GM19397 (cell line): Measurements from ENCODE around the gene SLC47A2.

ENCODE experiments used
- ATAC-seq: cut with Tn5 transposase; IDR thresholded peaks from one replicate; pipeline ENCODE4 v1.9.1; 2021; ENCODE audit warnings: mild to moderate bottlenecking, moderate library complexity; ENCODE audit not compliant: unreplicated experiment

Gene SLC47A2

DNA sequence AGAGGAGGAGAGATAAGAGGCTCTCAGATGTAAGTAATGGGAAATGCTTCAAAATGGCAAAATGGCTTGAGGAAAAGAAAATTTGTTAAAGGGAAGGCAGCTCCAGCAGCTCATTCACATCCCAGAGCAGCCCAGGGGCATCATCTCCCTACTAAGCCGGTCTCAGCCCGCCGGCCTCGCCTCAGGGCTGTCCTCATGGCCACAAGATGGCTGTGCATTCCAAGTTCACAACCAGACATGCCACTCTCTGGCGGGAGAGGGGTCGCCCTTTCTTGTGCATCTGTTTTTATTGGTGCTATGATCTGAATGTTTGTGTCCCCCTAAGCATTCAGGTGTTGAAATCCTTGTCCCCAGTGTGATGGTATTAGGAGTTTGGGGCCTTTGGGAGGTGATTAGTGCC is 13.5 kb upstream of the SLC47A2 start:
- ATAC-seq, result no peak

DNA sequence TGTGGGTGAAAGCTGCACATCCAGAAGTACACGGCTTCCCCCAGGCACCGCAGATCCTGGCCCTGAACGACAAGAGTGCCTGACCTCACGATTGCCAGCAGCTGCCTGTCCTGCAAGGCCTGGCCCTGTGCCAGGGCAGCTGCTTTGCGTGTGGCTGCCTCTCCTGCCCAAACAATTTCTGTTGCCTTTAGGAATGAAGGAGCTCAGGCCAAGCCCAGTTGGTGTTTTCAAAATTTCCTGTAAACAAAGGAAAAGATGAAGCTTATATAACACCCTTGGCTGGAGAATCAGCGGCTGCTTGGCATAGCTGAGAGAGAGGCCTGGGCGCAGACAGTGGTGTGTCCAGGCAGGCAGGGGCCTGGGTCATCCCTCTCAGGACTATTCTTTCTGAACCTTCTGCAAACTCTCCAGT is 11.7 kb upstream of the SLC47A2 start:
- ATAC-seq, result no peak

DNA sequence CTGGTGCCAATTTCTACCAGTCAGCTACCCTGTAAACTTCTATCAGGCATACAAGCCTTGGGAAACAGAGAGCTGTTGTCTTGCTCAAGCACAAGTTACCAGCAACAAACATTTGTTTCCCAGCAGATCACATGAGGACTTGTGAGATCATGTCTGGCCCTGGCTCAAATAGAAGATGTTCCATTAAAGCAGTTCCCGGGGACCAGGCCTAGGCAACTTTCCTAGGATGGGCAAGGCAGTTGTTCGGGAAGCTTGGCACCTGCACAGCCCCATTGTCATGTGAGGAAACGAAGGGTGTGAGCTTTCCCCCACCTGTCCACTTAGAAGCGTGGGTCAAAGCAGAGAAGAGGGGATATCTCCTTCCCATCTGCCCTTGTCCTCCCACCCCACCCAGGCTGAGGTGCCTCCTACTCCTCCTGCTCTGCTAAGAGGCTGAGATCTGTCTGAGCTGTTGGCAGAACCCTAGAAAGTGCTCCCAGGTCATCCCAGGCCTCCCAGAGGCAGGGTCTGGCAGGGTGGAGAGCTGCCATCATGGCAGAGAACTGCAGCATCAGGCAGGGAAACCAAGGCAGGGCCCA is 11.2 kb upstream of the SLC47A2 start:
- no peak for ATAC-seq

DNA sequence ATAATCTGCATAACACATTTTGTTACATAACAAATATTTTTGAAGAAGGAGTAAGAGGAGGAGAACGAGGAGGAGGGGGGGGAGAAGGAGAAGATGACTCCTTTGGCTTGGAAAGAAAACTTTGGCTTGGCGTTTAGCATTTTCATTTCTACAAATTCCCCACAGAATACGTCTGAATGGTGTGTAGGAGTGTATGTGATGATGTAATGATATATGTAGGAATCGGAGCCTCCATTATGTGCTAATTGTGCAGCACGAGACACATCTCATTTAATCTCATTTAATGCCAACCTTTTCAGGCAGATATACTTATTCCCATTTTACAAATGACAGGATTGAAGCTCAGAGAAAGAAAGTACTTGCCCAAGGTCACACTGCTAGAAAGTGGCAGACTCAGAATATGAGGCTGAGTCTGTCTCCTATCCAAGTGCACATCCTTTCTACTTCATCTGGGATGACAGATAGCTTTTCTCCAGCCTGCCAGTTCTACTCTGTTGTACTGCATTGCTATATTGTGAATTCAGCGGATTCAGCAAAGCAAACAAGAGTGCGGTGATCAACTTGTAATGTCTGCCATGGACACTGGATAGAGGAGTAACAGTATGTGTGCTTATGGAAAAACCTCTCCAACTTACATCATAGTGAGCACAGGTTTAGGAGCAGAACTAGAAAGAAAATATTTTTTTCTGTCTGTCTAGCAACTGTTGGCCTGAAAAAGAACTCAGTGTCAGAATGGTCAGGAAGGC is 10.4 kb upstream of the SLC47A2 start:
- ATAC-seq, result no peak

- no peak for ATAC-seq
Observed at GRCh38 chr17:19725486-19725885, 9.1 kb upstream of the SLC47A2 start.

GRCh38 chr17:19724501-19725420 is 8.4 kb upstream of the SLC47A2 start:
- no peak for ATAC-seq

GRCh38 chr17:19723964-19724363 is 7.6 kb upstream of the SLC47A2 start:
- no peak for ATAC-seq

DNA sequence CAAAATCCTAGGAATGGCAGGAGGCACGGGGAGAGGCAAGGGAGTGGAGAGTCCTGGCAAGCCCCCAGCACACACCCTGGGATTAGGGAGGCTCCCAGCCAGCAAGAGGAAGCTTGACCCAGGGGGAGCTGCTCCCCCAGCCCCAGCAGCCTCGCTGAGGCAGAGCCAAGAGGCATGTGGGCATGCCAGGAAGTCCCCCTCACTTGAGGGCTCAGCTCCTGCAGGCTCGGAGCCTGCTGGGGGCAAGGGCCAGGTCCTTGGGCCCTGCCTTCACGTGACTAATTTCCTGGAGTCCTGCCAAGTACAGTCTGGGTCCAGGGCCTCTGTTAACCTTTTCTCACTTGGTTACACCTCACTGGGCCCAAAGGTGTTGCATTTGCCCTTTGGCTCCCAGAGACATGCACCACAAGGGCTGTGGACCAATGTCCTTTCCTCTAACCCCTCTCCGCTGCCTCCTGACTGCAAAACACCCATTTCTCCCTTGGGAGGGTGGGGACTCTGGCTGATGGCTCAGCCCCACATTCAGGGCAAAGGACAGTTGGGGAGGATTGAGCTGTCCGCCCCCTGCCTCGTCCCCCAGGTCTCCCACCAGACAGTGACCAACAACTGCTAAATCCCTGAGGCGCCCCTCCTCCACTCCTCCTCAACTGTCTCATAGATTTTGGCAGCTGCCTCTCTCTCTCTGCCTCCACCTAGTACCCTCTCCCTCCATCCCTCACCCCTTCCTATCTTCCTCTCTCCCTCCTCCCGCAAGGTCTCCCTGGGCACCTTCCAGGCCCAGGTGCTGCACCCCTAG is 4.4 kb upstream of the SLC47A2 start:
- ATAC-seq, result no peak

DNA sequence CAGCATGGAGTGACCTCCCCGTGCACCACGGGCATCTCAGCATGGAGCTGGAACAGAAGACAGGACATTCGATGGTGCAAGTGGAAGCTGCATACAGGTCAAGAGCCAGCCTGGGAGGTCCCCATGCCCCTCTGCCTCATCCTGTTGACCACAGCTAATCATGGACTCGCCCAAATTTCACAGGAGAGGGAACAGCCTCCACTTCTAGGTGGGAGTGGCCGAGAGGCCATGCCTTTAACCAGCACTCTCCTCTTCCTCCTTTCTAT is 3.8 kb upstream of the SLC47A2 start:
- ATAC-seq, result no peak

- no peak for ATAC-seq
Observed at GRCh38 chr17:19719355-19720209, 3.2 kb upstream of the SLC47A2 start.

- no peak for ATAC-seq
Observed at GRCh38 chr17:19718613-19719354, 2.4 kb upstream of the SLC47A2 start.

- ATAC-seq, result no peak
Observed at GRCh38 chr17:19718041-19718612, 1.7 kb upstream of the SLC47A2 start.

DNA sequence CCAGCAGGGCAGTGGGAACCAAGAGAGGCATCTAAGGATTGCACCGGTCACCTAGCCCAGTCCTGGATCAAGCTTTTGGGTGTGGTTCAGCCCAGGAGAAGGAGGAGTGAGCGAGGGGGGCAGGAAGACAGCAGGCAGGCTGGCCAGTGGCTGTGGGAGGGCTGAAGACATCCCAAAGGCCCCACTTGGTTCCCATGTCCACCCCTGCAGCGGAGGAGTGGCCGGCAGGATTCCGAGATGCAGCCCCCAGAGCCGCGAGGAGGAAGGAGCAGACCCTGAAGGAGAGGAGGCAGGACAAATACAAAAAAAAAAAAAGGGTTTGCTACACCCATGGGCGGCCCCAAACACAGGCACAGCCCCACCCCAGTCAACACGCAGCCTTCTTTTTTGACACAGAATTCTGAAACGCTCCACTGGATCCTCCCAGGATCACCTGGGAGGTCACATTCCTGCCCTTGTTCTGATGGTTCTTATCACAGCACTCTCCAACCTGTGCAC is 1.1 kb upstream of the SLC47A2 start:
- ATAC-seq, result no peak

GRCh38 chr17:19717031-19717360 is 612 bp upstream of the SLC47A2 start:
- ATAC-seq, result no peak

GRCh38 chr17:19714542-19715411 is 1.6 kb downstream of the SLC47A2 start:
- no peak for ATAC-seq

- no peak for ATAC-seq
Observed at GRCh38 chr17:19713901-19714361, 2.5 kb downstream of the SLC47A2 start.

DNA sequence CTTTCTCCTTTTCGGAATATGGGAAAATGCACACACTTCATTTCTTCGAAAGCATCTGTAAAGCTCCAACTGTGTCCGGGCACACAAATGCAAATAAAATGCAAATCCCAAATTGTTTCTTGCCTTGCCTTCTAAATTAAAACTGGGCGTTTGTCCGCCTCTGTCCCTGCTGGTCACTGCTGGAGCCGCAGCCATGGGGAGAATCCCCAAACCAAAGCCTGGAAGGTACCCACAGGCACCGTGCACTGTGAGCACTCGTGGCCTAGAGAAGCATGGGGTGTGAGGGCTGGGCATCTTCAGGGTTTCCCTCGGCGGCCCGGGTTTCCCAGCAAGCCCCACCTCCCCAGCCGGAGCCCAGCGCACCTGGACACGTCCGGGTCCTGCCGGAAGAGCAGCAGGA is 2.9 kb downstream of the SLC47A2 start:
- no peak for ATAC-seq

GRCh38 chr17:19712436-19713004 is 3.9 kb downstream of the SLC47A2 start:
- ATAC-seq, result no peak
